ENCODE data around the gene SLC9A3.
"Not testable (repeated sequence)": the region's sequence is repeated elsewhere in the genome, so short reads cannot be mapped to it uniquely, and the experiment has no call there.

SLC9A3 gene

DNA sequence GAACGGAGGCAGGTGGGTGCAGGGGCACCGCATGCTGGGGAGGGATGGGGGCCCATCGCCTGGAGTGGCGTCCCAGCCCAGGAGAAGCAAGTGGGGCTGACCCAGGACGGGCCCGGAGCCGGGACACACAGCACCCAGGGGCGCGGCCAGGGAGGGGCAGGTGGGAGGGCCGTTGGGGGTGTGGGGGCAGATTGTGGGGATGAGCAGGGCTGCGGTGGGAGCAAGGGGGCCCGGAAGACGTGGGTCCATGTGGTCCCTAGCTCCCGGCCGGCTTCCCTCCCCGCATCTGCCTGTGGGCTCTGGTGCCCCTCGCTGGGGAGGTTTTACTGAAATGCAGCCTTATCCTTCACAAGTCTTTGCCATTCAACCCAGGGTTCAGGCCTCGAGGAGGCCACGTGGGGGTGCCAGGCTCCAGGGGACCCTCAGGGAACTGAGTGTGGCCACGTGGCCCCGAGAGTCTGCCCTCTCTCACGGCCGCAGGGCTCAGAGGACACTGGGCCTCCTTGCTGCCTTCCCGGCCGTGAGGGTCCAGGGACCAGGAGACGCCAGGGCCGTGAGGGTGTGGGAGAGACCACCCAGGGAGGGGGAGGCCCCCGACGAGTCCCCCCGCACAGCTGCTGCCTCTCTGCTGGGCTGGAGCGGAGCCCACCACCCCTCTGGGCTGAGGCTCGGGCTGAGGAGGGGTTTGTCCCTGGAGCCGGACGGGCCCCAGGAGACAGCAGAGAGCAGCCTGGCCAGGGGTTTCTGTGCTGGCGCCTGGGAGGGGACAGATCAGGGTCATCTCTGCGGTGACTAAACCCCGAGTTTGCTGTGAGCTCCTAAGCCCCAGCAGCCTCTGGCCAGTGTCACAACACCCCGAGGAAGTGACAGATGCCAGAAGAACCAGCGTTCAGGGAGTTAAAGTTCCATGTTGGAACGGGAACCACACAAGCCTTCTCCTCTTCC, 35.2 kb downstream of the SLC9A3 start:
- no peak for DNase-seq (ENCODE audit: low spot score)

- DNase-seq (ENCODE audit: low spot score) = no peak
These were observed 36.0 kb downstream of the SLC9A3 start for GRCh38 chr5:488241-488640.

GRCh38 chr5:486597-486996, 37.7 kb downstream of the SLC9A3 start:
- not testable (repeated sequence) for DNase-seq (ENCODE audit: low spot score)

DNA sequence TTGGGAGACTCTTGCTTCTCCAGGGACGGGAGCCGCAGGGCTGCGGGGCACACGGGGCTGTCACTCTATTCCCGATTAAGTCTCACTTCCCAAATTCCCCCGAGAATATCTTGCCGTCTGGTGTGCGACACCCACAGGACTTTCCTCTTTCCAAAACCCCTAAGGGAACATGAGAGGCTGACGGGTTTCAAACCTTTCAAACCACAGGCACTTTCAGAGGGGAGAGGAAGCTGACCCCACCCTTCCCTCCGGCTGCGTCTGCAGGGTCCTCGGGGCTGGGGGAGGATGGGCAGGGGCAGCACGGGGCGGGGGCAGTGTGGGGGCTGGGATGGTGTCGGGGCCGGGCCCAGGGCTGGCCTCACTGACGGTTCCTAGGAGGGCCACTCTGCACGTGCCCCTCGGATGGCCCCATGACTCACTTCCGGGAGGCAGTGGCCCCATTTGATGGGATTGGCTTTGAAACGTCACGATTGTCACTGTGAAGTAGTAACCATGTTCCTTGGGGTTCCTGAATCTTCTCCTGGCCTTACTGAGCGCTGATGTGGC, 38.2 kb downstream of the SLC9A3 start:
- no peak for DNase-seq (ENCODE audit: low spot score)

DNA sequence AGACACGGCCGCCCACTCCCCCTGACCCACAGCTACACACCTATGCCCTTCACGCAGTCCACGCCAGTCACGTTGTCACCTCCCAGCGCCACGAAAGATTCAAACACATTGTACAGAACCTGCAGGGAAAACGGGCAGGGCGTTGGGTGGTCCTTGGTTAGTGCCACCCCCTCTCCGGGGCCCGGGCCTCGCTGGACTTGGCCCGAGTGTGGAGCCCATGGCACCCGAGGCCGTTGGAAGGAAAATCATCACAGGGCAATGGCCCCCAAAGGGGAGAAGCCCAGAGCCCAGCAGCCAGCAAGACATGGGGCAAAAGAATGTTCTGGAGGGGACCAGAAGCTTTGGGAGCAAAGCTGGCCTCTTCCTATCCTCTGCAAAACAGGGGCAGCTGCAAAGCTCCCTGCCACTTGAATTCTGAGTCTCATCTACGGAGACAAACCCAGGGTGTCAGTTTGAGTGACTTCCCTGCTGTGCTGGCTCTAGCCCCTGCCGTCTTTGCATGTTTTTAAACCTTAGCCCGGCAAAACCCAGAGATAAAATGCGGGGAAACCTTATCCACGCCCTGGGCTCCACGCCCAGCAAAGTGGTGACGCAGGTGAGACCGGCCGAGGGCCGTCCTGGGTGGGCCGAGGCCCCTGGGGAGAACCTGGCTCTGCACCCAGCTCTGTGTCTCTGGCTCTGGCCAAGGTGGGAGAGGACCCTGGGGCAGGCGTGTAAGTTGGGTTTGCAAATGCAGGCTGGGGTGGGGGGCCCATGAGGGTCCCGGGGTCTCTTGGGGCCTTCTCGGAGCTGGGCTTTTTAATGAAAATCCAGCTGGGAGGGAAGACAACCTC, 38.9 kb downstream of the SLC9A3 start:
- no peak for DNase-seq (ENCODE audit: low spot score)

- DNase-seq (ENCODE audit: low spot score) = no peak
These were observed 39.7 kb downstream of the SLC9A3 start for GRCh38 chr5:484556-484955.

GRCh38 chr5:483434-484140, 40.7 kb downstream of the SLC9A3 start:
- DNase-seq (ENCODE audit: low spot score) = no peak

- no peak for DNase-seq (ENCODE audit: low spot score)
These were observed 41.2 kb downstream of the SLC9A3 start for GRCh38 chr5:483011-483410.

GRCh38 chr5:482506-482905, 41.7 kb downstream of the SLC9A3 start:
- no peak for DNase-seq (ENCODE audit: low spot score)

GRCh38 chr5:482021-482420, 42.2 kb downstream of the SLC9A3 start:
- no peak for DNase-seq (ENCODE audit: low spot score)

DNA sequence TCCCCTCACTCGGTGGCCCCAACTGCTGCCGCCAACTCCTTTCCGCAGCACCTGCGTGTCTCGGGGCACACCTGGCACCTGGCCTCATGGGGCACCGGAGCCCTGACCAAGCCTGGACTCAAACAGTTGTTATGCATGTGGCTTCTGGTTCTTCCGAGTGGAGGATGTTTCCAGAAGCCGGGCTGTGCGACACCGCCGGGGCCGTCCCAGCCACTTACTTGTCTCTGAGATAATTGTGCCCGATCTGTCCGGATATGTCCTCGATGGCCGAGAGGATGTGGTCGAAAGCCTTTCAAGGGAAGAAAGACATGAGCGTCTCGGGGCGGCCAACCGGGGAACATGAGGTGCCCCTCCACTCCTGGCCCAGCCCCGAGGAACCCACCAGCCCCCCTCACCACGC, 42.9 kb downstream of the SLC9A3 start:
- DNase-seq (ENCODE audit: low spot score) = no peak

- DNase-seq (ENCODE audit: low spot score) = no peak
These were observed 44.5 kb downstream of the SLC9A3 start for GRCh38 chr5:479566-480319.

- DNase-seq (ENCODE audit: low spot score) = no peak
These were observed 45.2 kb downstream of the SLC9A3 start for GRCh38 chr5:478982-479535.

DNA sequence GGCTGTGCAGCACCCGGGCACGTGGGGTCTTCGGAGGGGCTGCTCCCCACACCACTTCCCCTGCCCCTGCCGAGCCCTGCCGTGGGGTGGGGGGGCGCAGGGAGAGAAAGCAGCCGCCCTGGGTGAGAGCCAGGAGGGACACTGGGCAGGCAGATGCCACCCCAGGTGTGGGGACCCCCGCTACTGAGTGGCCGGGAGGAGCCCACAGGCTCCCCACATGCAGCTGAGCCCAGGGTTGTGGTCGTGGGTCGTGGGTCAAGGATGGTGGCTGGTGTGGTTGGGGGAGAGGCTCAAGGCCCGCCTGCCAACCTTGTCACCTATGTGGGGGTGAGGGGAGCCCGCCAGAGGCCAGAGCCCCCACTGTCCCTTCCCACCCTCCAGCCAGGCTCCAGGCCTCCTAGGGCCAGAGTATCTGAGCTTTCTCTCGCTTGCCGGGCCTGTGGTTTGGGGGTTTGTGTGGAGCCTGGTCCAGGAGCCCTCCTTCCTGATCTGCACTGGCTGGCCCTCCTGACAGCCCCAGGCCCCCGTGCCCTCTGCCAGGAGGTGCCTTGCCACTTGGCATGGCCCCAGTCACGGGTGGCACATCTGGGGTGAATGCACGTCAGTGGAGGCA, 45.8 kb downstream of the SLC9A3 start:
- DNase-seq (ENCODE audit: low spot score) = no peak

GRCh38 chr5:477871-478270, 46.4 kb downstream of the SLC9A3 start:
- DNase-seq (ENCODE audit: low spot score) = no peak

- no peak for DNase-seq (ENCODE audit: low spot score)
These were observed 47.0 kb downstream of the SLC9A3 start for GRCh38 chr5:477247-477646.

DNA sequence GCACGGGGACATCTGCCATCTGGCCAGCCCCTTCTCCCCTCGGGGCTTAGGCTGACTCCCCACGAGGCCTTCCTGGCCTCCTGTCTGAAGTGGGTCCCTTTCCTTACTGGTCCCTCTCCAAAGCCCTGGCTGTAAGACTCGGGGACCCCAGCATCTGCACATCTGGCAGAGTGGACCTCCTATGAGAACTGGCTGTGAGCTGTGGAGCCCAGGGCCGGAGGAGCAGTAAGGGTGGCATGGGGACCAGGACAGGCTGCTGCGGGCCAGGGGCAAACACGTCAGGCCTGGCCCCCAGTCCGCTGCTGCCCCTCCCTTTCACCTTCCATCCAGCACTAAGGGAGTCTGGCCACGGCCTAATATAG, 47.5 kb downstream of the SLC9A3 start:
- no peak for DNase-seq (ENCODE audit: low spot score)

DNA sequence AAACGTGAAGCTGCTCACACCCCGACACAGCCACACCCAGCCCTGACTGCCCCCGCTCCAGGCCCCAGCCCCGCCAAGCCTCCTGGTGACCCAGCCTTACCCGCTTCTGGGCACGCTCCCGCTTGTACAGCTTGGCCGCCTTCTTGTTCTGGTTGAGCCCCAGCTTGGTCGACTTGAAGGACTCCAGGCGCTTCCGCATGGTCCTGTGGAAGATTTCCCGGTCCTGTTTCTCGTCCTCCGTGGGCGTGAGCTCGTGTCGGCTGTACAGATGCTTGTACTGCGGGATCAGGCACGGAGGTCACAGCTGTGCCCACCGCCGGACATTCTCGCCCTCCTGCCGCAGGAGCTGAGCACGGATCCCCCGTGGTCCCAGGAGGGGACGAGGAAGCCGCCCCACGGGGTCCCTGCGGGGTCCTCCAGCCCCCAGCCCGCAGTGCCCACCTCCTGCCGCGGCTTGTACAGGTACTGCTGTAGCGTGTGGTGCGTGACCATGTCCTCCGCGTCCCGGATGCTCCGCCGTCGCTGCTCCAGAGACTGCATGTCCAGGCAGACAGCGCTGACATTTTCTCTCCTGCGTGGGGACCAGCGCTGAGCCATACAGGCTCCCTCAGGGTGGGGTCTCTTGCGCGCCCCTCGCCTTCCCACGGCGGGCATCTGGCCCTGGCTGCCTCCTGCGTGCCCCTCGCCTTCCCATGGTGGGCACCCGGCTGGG, 48.0 kb downstream of the SLC9A3 start:
- no peak for DNase-seq (ENCODE audit: low spot score)

GRCh38 chr5:475704-476101, 48.5 kb downstream of the SLC9A3 start:
- no peak for DNase-seq (ENCODE audit: low spot score)
